ENCODE data around the gene OR4L1.

OR4L1 gene, protein sequence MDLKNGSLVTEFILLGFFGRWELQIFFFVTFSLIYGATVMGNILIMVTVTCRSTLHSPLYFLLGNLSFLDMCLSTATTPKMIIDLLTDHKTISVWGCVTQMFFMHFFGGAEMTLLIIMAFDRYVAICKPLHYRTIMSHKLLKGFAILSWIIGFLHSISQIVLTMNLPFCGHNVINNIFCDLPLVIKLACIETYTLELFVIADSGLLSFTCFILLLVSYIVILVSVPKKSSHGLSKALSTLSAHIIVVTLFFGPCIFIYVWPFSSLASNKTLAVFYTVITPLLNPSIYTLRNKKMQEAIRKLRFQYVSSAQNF

GRCh38 chr14:20059745-20060144 lies at the start of gene OR4L1:
OR4L1 (plus strand) TSS chr14:20060045; CDS start chr14:20060045, 0 bp downstream.
- DNase-seq (ENCODE audit: extremely low read depth, insufficient read length): no peak
- no peaks in the 10 kb centered on the region for H3K36me3 ChIP-seq (ENCODE audit: control insufficient read depth, insufficient read depth, low read length)
- no peaks in the 10 kb centered on the region for H3K27me3 ChIP-seq (replicated peaks; ENCODE audit: control insufficient read depth, insufficient read depth, low read length)
- H3K4me3 ChIP-seq (replicated peaks; ENCODE audit: low read depth, low read length): no peak within 1 kb of the TSS
- TF ChIP-seq, protein P1, sequence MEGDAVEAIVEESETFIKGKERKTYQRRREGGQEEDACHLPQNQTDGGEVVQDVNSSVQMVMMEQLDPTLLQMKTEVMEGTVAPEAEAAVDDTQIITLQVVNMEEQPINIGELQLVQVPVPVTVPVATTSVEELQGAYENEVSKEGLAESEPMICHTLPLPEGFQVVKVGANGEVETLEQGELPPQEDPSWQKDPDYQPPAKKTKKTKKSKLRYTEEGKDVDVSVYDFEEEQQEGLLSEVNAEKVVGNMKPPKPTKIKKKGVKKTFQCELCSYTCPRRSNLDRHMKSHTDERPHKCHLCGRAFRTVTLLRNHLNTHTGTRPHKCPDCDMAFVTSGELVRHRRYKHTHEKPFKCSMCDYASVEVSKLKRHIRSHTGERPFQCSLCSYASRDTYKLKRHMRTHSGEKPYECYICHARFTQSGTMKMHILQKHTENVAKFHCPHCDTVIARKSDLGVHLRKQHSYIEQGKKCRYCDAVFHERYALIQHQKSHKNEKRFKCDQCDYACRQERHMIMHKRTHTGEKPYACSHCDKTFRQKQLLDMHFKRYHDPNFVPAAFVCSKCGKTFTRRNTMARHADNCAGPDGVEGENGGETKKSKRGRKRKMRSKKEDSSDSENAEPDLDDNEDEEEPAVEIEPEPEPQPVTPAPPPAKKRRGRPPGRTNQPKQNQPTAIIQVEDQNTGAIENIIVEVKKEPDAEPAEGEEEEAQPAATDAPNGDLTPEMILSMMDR (IDR thresholded peaks at IDR 0.05; ENCODE audit: insufficient read depth, low read length, poor library complexity, severe bottlenecking): no peak

DNA sequence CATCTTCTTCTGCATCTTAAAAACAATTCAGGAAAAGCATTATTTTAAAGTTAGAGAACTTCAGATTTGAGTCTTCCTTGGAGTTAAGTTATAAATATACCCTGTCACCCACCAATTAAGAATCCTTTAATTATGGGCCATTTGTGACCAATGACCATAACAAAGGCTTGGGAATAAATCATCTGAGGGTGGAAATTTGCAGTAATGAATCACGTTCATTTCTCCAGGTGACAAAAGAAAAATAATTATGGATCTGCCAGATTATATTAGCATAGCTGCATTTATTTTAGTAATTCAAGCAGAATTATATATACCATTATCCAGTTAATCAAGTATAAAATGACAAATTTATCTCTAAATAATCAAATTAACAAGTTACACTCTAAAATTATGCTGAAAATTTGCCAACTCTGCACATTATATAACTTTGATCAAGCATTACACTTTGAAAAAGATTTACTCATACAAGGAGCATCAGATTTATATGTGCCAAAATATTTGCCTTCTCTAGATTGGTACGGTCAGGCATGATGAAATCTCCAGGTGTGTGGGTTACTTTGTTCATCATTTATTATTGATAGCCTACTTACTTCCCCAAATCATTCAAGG lies 40.5 kb upstream of the OR4L1 start, which contains the start of gene OR4K14:
OR4K14 (minus strand) TSS at position 51 of the 609 bp plus-strand sequence. CDS start 4,114 bp downstream, outside the sequence.
- no peak for DNase-seq (ENCODE audit: extremely low read depth, insufficient read length)
- Histone ChIP-seq H3K36me3 (ENCODE audit: control insufficient read depth, insufficient read depth, low read length) (no peaks in the 10 kb centered on the region), H3K4me3 (replicated peaks; ENCODE audit: low read depth, low read length) (no peak within 1 kb of the TSS), H3K27me3 (replicated peaks; ENCODE audit: control insufficient read depth, insufficient read depth, low read length) (no peaks in the 10 kb centered on the region)
- TF ChIP-seq, protein P1 (IDR thresholded peaks at IDR 0.05; ENCODE audit: insufficient read depth, low read length, poor library complexity, severe bottlenecking): no peak

- no peaks in the 10 kb centered on the region for H3K36me3 ChIP-seq (ENCODE audit: control insufficient read depth, insufficient read depth, low read length)
- DNase-seq (ENCODE audit: extremely low read depth, insufficient read length): no peak
- H3K27me3 ChIP-seq (replicated peaks; ENCODE audit: control insufficient read depth, insufficient read depth, low read length): no peaks in the 10 kb centered on the region
- TF ChIP-seq, protein P1 (IDR thresholded peaks at IDR 0.05; ENCODE audit: insufficient read depth, low read length, poor library complexity, severe bottlenecking): no peak
- H3K4me3 ChIP-seq (replicated peaks; ENCODE audit: low read depth, low read length): no peak overlapping the region
These were observed 28.8 kb upstream of the OR4L1 start for GRCh38 chr14:20031058-20031457.

DNA sequence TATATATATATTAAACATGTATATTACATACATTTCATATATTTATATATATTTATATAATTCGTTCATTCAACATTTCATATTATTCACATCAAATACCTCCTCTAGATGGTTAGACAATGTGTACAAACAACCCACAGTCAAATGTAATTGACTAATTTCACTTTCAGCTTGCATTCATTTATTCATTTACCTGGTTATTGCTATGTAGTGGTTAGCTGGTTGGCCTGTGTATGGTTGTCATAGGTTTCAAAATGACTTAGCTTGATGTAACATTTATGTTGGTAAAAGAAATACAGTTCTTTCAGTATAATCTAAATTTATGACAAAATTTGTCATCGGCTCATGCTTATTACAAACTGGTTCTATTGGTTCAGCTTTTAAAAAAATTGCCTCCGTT lies 24.4 kb upstream of the OR4L1 start:
- Histone ChIP-seq H3K36me3 (ENCODE audit: control insufficient read depth, insufficient read depth, low read length) (no peaks in the 10 kb centered on the region), H3K4me3 (replicated peaks; ENCODE audit: low read depth, low read length) (no peak overlapping the region)
- TF ChIP-seq, protein P1 (IDR thresholded peaks at IDR 0.05; ENCODE audit: insufficient read depth, low read length, poor library complexity, severe bottlenecking): no peak

DNA sequence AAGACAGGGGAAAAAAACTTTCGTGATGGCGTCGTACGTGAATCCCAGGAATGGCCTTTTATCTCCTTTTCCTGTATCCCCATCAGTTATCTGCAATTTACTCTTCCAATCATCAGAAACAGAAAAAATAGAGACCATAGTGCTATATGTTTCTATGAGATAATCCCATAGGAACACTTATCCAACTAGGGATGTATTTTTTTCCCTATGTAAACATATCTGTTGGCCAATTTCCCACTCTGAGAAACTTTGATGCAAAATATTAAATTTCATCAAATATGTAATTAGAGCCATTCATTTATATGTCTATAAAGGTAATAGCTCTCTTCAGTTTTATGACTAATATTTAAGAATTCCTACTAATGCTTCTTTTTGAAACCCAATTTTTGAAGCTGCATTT lies 23.9 kb upstream of the OR4L1 start, which contains the start of gene OR4K13:
OR4K13 (minus strand) TSS at position 101 of the 400 bp plus-strand sequence. CDS start 1,280 bp downstream, outside the sequence.
- Histone ChIP-seq H3K4me3 (replicated peaks; ENCODE audit: low read depth, low read length) (no peak within 1 kb of the TSS), H3K27me3 (replicated peaks; ENCODE audit: control insufficient read depth, insufficient read depth, low read length) (no peaks in the 10 kb centered on the region)
- TF ChIP-seq, protein P1 (IDR thresholded peaks at IDR 0.05; ENCODE audit: insufficient read depth, low read length, poor library complexity, severe bottlenecking): no peak

More for the DNA sequence above, 24.4 kb upstream of the OR4L1 start:
- no peaks in the 10 kb centered on the region for H3K27me3 ChIP-seq (replicated peaks; ENCODE audit: control insufficient read depth, insufficient read depth, low read length)
- DNase-seq (ENCODE audit: extremely low read depth, insufficient read length): no peak

More for the DNA sequence above, 23.9 kb upstream of the OR4L1 start, which contains the start of gene OR4K13:
- no peaks in the 10 kb centered on the region for H3K36me3 ChIP-seq (ENCODE audit: control insufficient read depth, insufficient read depth, low read length)
- no peak for DNase-seq (ENCODE audit: extremely low read depth, insufficient read length)
